GM18870 (cell line): ENCODE measurements around the gene IMPDH1.
A peak's percentile ranks its signal among the peaks of the same experiment; 100 is the strongest.
"Not testable (repeated sequence)": the region's sequence is repeated elsewhere in the genome, so short reads cannot be mapped to it uniquely, and the experiment has no call there.

Source experiments
- ATAC-seq: cut with Tn5 transposase; IDR thresholded peaks from one replicate; pipeline ENCODE4 v1.9.1; 2021; ENCODE audit warnings: moderate library complexity; ENCODE audit not compliant: unreplicated experiment

The IMPDH1 gene

DNA sequence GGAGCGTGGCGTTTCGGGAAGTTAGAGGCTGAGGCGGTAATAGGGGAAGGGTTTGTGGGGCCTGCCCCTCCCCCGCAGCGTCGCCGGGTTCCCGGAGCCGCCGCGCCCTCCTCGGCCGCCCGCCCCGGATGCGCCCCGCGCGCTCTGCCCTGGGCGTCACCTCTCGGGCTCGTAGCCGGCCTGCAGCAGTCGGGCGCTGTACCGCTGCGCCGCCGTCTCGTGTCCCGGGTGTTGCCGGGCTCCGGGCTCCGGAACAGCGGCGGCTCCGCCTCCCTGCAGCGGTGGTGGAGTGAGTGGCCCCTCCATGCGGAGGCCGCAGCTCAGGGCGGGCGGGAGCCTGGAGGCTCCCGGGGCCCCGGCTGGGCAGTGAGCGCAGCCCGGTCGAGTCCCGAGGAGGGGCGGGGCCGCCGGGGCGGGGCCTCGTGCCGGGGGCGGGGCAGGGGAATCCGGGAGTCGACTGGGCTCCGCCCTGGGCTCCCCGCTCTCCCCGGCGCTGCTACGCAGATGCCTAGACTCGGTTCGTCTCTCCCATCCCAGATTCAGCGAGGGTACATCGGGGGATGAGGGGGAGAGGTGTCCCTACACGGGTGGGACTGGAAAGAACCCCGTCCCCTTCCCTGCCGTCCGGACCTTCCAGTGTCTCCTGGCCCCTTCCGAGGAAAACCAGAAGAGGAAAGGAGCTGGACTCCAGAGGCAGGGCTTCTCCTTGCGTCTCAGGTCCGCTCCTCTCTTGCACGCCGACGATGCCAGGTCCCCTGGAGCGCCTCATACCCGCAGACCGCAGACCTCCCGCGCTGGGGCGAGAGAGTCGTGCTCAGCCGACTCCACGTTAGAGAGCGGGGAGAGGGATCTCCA is at the start of gene IMPDH1:
IMPDH1 (minus strand) TSS at position 387 of the 855 bp plus-strand sequence; CDS start at position 306, 81 bp downstream.
- peak; percentile 49 for ATAC-seq

DNA sequence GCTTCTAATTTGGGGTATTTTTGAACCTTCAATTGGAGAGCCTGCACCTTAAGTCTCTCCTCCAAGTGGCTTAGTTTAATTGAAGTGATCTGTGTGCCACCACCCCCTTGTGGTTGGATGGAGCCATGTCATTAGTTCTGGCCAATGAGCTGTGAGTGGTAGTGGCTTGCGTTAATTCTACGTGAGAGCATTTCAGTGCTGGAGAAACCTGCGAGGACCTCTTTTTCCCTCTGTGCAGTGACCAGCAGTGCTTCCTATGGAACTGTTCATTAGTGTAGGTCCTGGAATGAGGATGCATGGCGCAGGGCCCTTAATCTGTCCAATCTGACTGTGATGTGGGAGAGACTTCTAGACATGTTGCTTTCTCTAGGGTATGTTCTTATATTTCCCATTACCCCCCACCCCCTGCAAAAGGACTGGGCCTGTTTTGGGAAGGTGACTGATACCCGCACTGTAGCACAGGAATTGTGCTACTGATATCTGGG is 49.7 kb upstream of the IMPDH1 start:
- ATAC-seq = peak; percentile 53

DNA sequence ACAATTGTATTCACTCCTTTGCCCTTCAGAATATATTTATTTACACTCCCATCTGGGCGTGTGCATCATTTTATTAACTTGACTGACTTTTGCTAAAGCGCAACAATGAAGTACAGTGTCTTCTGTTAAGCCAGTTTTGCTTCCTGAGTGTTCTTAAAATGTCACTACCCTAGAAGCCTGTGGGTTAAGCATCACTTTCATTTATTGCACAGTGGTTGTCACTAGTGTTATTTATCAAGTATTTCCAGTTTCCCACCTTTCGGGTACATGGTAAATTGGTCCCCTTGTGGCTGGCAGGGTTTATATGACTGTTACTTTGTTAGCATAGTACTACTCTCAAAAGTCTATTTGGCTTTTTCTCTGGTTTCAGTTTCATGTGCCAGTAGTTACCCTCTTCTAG is 49.2 kb upstream of the IMPDH1 start:
- ATAC-seq = peak; percentile 45

DNA sequence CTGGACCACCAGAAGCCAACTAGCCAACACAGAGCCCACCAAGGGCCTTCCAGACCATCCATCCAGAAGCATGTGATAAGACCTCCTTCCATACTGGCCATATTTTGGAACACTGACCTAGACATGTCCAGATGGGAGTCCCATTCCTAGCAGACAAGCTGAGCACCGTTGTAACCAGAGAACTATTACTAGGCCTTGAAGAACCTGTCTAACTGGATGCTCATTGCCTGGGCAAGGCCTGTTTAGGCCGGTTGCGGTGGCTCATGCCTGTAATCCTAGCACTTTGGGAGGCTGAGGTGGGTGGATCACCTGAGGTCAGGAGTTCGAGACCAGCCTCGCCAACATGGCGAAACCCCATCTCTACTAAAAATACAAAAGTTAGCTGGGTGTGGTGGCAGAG is 47.6 kb upstream of the IMPDH1 start:
- ATAC-seq = not testable (repeated sequence)

DNA sequence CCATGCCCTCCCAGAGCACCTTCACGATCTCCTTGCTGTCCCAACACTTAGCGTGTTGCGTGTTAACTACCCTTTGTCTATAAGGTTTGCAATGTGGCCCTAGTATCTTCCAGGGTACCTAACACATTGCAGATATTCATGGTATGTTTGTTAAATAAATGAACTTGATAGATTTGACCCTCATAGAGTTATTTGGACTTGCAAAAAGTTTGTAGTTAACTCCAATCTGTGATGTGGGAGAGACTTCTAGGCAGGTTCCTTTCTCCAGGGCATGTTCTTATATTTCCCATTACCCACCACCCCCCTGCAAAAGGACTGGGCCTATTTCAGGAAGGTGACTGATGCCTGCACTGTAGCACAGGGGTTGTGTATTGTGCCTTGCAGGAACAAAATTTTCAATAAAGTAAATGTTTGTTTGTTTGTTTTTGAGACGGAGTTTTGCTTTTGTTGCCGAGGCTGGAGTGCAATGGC is 46.5 kb upstream of the IMPDH1 start:
- ATAC-seq = peak; percentile 6

DNA sequence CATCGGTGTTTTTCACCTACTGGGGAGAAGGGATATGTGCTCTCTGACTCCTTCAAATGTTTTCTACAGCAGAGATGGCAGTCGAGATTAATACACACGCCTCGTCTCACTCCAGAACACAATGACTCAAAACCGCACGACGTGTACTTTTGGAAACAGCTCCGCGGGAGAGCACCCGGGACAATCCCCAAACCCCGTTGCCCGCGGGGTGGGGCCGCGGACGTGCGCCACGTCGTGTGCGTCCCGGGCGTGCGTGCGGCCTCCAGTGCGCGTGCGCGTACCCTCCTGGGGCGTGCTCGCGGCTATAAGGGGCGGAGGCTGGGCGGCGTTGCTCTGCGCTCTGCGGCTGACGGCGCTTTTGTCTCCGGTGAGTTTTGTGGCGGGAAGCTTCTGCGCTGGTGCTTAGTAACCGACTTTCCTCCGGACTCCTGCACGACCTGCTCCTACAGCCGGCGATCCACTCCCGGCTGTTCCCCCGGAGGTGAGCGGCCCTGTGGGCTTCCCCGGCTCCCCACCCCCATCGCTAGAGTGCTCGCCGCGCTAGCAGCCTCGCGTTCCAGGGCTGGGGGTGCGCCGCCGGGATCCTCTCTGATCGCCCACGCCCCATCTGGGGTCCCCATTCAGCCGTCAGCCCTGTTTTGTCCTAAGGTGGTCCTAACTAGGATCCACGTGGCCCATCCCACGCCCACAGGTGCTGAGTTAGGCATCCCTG is 45.9 kb upstream of the IMPDH1 start, which contains the start of gene HILPDA:
HILPDA (plus strand) TSS at position 336 of the 712 bp plus-strand sequence. CDS start 1,391 bp downstream, outside the sequence.
- ATAC-seq = peak; percentile 62

DNA sequence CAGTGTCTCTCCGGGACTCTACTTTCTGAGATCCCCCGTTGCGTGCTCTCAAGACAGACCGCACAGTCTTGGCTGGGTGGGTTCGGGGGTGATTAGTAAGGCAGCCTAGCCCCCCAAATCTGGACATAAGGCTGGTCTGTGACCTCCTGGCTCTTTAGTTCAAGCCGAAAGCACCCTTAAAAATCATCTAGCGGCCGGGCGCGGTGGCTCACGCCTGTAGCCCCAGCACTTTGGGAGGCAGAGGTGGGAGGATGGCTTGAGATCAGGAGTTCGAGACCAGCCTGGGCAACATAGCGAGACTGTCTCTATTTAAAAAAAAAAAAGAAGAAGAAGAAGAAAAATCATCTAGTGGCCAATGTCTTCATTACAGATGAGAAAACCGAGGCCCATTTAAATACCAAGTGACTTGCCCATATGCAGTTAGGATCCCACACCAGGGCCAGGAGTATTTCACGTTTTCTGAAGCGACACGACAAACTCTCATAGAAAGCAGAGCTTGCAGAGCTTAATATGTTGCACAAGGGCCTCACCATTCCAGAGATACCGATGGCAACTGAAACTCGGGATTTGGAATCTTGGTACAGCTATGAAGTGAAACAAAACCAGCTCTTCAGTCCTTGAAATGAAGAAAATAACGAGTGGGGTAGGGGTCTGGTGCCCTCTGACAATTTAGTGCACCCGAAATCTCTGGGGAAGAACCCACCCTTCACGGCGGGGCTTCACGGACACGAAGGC is 45.2 kb upstream of the IMPDH1 start:
- ATAC-seq = no peak

DNA sequence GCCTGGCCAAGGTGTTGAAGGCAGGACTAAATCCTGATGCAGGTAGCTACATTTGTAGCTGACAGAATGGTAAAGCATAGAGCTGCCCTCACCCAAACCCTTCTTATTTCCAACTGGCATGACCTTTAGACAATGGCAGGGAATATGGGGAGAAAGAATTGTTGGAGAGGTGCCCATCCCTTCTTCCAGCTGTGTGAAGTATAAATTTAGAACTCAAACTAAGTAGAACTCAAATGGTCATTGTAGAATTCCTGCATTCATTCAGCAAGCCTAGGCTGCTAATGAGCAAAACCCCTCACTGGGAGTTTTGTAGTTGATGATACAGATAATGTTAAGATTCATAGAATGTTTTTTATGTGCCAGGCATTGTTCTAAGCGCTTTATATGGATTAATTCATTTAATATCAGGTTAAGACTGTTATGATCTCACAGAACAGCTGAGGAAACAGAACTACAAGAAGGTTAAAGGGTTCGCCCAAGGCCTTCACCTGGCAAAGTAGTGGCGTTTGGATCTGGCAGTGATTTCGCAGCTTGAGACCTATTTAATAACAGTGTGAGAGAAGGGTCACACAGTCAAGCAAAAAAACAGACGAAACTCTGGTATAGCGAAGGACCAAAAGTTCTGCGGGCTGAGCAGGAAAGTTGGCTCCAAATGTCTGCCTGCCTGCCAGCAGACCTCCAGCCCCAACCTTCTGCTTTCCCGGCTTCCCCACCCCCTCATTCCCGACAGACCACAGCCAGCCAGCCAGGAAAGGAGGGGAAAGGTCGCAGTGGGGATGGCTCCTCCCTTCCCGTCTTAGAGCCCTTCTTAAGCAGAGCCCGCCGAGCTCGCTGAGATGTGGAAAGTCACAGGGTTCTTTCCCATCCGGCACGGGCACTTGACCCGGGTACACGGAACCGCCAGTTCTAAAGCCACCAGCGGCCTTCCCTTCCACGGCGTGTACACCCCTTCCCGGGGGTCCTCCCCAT is 44.3 kb upstream of the IMPDH1 start:
- no peak for ATAC-seq

DNA sequence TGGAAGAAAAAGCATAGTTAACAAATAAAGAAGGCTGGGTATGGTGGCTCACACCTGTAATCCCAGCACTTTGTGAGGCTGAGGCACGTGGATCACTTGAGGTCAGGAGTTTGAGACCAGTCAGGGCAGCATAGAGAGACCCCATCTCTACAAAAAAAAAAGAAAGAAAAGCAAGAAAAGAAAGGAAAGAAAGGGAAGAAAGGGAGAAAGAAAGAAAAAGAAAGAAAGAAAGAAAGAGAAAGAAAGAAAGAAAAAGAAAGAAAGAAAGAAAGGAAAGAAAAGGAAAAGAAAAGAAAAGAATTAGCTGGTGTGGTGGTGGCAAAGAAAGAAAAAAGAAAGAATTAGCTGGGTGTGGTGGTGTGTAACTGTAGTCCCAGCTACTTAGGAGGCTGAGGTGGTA is 42.8 kb upstream of the IMPDH1 start:
- no peak for ATAC-seq

DNA sequence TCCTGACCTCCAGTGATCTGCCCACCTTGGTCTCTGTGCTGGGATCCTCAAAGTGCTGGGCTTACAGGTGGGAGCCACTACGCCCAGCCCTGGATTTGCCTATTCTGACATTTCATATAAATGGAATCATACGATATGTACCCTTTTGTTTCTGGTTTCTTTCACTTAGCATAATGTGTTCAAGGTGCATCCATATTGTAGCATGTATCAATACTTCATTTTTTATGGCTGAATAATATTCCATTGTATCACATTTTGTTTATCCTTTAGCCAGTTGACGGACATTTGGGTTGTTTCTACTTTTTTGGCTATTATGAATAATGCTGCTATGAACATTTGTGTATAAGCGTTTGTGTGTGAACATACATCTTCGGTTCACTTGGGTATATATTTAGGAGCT is 41.1 kb upstream of the IMPDH1 start:
- no peak for ATAC-seq

DNA sequence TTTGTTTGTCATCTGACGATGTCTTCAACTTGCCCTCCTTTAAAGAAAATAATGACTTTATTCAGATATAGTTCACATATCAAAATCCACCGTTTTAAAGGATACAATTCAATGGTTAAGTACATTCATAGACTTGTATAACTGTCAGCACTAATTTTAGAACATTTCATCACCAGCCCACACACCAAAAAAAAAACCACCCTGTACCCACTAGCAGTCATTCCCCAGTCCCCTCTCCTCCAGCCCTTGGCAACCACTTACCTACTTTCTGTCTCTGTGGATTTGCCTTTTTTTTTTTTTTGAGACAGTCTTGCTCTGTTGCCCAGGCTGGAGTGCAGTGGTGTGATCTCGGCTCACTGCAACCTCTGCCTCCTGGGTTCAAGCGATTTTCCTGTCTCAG is 40.6 kb upstream of the IMPDH1 start:
- no peak for ATAC-seq

DNA sequence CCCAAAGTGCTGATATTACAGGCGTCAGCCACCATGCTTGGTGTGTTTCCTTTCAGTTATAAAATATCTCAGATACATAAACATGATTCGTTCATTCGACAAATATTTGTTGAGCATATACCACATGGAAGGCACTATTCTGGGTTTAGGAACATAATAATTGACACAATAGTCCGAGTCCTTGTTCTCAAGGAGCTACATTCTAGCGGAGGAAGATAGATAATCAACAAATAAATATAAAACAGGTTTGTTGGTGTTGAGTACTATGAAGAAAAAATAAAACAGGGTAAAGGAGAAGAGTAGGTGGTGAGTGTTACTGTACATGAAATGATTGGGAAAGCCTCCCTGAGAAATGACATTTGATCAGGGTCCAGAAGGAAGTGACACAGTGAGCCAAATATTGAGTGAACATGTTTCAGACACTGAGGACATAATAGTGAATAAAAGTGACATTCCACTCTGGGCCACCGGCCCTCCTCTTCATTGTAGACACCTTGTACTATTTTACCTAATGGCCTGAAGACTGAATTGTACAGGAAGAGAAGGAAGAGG is 39.0 kb upstream of the IMPDH1 start:
- no peak for ATAC-seq

DNA sequence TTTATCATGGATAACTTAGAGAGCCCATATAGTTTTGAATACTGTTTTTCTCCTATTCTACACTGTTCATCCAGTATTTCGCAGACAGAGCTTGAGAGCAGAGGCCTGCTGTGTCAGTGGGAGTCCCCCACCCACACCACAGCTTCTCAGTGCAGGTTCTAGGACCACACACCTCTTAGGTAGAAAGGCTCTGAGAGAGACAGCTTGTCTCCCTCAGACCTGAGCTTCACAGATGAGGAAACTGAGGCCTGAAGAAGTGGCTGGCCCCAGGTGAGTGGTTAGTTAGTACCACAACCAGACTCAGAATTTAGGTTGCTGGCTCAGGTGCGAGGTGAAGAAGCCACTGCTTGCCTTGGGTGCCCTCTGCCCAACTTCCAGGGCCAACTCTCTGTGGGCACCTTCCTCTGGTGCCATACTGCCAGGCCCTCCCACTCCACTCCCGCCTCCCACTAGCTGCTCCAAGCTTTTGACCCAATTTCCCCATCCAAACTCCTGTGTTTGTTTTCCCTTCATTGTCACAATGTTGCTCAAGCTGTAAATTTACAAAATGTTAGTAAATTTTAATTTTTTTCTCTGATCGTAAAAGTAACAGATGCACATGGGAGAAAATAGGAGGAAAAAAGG is 38.3 kb upstream of the IMPDH1 start:
- no peak for ATAC-seq

DNA sequence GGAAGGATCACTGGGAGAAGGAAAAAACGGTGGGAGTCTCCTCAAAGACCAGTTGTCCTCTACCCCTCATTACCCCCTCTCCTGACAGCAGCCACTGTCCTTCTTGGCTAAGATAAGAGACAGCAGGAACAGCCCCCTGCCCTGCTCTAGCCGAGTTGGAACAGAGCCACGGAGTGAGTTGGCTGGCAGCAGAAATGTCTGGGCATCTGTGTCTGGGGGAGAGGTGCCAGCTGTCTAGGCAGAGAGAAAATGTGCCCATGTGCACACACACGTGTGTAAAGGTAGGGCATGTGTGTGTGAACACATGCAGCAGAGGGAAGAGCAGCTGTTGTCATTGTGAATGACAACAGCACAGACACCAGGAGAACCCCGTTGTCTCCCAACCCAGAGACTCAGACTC is 36.5 kb upstream of the IMPDH1 start:
- ATAC-seq = no peak

DNA sequence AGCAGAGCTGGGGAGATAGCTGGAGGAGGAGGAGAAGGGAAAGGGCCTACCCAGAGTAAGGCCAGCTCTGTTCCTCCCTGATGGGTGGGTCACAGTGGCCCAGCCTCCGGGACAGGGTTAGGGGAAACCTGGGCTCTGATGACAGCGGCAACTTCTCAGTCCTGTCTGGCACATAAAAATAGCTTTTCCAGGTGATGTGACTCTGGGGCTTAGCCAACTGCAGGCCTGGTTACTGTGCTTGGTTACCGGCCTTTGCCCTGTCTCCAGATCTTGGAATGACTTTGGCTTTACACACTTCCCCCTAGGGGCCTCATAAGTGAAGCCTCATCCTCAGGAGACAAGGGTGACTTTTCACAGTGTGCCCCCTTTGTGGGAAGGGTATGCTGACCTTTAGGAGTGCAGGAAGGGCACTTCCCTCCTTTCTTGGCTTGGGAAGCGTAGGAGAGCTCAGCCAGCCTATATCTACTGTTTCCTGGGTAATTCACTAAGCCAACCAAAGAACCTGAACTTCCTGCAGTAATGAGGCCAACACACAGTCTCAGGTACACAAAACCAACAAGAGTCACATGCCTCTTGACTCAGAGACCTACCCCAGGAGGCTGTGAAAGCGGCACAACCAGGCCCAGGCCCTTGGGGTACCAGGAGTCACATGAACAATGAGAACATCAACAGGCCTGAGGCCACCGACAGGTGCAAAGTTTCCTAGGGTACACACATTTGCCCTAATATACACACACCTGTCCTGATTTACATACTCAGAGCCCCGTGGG is 34.2 kb upstream of the IMPDH1 start:
- no peak for ATAC-seq

DNA sequence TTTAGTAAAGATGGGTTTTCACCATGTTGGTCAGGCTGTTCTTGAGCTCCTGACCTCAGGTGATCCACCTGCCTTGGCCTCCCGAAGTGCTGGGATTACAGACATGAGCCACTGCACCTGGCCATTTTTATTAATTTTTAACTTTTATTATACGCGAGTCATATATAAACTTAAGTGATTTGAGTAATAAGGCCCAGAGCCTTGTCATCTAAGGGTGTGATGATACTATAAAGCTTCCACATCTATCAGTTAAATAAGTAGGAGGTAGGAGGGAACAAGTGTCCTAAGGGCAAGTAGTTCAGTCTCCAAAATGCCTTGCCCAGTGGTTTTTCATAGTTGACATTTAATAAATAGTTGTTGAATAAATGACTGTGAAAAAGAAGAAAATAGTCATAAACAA is 32.6 kb upstream of the IMPDH1 start:
- no peak for ATAC-seq

DNA sequence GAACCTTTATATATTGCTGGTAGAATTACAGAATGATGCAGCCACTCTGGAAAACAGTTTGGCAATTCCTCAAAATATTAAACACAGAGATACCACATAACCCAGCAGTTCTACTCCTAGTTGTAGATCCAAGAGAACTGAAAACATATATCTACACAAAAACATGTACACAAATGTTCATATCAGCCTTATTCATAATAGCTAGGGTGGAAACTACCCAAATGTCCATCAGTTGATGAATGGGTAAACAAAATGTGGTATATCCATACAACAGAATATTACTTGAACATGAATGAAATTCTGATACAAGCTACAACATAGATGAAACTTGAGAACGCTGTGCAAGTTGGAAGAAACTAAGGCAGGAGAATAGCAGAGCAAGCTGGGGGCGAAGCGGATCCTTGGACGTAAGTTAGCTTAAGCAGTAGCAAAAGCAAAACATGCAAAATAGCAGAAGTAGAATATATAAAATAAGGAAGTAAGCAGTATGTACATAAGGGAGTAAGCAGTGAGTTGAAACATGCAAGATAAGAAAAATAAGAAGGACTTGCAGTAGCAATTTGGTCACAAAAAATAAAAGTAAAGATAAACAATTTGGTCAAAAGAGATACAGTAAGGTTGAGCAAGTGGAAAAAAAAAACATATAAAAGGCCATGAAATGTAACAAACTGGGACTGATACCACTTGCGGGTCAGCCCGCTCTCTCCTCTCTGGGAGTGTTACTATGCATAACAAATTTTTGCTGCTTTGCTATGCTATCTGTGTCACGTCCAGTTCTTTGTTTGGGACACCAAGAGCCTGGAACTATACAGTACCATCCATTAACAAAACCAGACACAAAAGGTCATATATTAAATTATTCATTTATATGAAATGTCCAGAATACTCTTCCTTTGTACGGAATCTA is 27.9 kb upstream of the IMPDH1 start:
- ATAC-seq = no peak

DNA sequence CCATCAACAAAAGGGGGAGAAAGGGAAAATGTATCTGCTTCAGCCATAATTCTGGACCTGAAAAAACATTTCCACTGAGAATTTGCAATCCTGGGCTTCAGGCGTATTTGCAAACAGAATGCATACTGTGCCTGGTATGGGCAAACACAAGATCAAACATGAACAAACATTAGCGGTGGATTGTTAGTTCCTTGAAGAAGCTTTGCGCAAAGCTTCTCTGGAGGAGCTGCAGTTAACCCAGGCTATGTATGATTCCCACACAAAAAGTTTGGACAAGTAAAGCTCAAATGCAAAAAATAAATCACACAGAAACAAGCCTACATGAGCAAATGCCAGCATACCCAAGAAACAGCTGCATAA is 25.5 kb upstream of the IMPDH1 start:
- no peak for ATAC-seq
